ENCODE measurements around the gene KLHL29. TPM values are rescaled to one million over a fixed set of nuclear protein-coding genes. Genes with fewer than 3 reads are reported as not detected.

Gene KLHL29
- total and polyA plus RNA-seq, 2 experiments from 2014 or later, result 1.5 to 6.5 TPM

DNA sequence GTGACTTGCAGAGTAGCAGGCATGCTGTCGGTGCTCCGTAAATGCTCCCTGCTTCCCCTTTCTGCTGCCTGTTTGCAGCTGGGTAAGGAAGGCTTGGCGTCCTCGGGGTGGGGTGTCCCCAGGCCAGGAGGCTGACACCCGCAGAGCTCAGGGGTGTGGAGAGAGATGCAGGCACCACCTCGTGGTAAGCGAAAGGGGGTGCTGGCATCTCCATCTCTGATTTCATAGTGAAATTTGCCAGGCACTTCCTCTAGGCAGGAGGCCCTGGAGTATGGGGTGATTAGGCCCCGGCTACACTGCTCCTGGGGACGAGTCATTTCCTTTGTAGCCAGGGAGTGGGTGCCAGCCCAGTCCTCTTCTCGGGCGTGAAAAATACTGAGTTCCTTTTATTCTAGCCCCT, 160.4 kb downstream of the KLHL29 start (continued):
- TF ChIP-seq, protein P1, sequence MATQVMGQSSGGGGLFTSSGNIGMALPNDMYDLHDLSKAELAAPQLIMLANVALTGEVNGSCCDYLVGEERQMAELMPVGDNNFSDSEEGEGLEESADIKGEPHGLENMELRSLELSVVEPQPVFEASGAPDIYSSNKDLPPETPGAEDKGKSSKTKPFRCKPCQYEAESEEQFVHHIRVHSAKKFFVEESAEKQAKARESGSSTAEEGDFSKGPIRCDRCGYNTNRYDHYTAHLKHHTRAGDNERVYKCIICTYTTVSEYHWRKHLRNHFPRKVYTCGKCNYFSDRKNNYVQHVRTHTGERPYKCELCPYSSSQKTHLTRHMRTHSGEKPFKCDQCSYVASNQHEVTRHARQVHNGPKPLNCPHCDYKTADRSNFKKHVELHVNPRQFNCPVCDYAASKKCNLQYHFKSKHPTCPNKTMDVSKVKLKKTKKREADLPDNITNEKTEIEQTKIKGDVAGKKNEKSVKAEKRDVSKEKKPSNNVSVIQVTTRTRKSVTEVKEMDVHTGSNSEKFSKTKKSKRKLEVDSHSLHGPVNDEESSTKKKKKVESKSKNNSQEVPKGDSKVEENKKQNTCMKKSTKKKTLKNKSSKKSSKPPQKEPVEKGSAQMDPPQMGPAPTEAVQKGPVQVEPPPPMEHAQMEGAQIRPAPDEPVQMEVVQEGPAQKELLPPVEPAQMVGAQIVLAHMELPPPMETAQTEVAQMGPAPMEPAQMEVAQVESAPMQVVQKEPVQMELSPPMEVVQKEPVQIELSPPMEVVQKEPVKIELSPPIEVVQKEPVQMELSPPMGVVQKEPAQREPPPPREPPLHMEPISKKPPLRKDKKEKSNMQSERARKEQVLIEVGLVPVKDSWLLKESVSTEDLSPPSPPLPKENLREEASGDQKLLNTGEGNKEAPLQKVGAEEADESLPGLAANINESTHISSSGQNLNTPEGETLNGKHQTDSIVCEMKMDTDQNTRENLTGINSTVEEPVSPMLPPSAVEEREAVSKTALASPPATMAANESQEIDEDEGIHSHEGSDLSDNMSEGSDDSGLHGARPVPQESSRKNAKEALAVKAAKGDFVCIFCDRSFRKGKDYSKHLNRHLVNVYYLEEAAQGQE (IDR thresholded peaks at IDR 0.05; ENCODE audit: unreplicated experiment), result no peak
- TF ChIP-seq, protein P2, sequence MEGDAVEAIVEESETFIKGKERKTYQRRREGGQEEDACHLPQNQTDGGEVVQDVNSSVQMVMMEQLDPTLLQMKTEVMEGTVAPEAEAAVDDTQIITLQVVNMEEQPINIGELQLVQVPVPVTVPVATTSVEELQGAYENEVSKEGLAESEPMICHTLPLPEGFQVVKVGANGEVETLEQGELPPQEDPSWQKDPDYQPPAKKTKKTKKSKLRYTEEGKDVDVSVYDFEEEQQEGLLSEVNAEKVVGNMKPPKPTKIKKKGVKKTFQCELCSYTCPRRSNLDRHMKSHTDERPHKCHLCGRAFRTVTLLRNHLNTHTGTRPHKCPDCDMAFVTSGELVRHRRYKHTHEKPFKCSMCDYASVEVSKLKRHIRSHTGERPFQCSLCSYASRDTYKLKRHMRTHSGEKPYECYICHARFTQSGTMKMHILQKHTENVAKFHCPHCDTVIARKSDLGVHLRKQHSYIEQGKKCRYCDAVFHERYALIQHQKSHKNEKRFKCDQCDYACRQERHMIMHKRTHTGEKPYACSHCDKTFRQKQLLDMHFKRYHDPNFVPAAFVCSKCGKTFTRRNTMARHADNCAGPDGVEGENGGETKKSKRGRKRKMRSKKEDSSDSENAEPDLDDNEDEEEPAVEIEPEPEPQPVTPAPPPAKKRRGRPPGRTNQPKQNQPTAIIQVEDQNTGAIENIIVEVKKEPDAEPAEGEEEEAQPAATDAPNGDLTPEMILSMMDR (conservative IDR thresholded peaks at IDR 0.05; ENCODE audit: low read depth in 2 of 2), result no peak
- TF ChIP-seq POLR2AphosphoS5 (IDR thresholded peaks at IDR 0.05; ENCODE audit: low read depth) (no peak), STAT1 (IDR thresholded peaks at IDR 0.05; ENCODE audit: unreplicated experiment) (no peak), EZH2 (IDR thresholded peaks at IDR 0.05; ENCODE audit: low read depth, unreplicated experiment) (no peak), NANOG (IDR thresholded peaks at IDR 0.05; ENCODE audit: borderline replicate concordance) (no peak), ZNF114 (CRISPR knock-in tag; IDR thresholded peaks at IDR 0.05) (no peak), EZH2phosphoT487 (IDR thresholded peaks at IDR 0.05; ENCODE audit: unreplicated experiment) (no peak), JUNB (IDR thresholded peaks at IDR 0.05; ENCODE audit: unreplicated experiment) (no peak)
- TF ChIP-seq, protein P3, sequence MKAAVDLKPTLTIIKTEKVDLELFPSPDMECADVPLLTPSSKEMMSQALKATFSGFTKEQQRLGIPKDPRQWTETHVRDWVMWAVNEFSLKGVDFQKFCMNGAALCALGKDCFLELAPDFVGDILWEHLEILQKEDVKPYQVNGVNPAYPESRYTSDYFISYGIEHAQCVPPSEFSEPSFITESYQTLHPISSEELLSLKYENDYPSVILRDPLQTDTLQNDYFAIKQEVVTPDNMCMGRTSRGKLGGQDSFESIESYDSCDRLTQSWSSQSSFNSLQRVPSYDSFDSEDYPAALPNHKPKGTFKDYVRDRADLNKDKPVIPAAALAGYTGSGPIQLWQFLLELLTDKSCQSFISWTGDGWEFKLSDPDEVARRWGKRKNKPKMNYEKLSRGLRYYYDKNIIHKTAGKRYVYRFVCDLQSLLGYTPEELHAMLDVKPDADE (IDR thresholded peaks at IDR 0.05), result no peak

DNA sequence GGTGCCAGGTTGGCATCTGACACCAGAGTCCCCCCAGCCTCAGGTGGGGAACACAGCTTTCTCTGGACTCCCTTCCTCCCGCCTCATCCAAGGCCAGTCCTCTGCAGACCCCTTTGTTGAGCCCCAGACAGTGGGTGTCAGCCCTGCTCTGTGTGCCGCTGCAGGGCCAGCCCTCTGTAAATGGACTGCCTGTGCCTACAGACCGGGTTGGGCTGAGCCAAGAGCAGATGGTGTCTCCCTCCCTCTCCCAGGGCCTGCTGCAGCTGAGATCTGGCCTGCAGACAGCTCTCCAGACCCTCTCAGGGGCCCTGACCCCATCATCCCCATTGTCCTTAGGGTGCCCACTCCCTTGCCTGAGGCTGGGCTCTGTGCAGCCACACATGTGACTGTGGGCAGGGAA, 160.8 kb downstream of the KLHL29 start:
- Histone ChIP-seq H3F3A (replicated peaks; ENCODE audit: low read depth) (no peaks in the 10 kb centered on the region), H3K4me2 (no peak overlapping the region), H3K4me3 (no peak overlapping the region), H3K36me3 (ENCODE audit: insufficient read depth) (no peaks in the 10 kb centered on the region), H2AFZ (no peak overlapping the region), H3K27ac (ENCODE audit: low read depth) (no peak overlapping the region), H3K79me2 (replicated peaks; ENCODE audit: insufficient read depth) (no peaks in the 10 kb centered on the region), H3K27me3 (ENCODE audit: insufficient read depth) (no peaks in the 10 kb centered on the region), H3K9me2 (ENCODE audit: insufficient read depth) (peaks cover under 1% of the 10 kb centered on the region; the same call in 1 of the 2 replicates), H3K4me1 (ENCODE audit: insufficient read depth) (no peaks in the 10 kb centered on the region), H4K20me1 (replicated peaks; ENCODE audit: insufficient read depth) (no peaks in the 10 kb centered on the region; the same call in 1 of the 2 replicates)
- Mint-ChIP-seq H3K4me3 (no peak overlapping the region), H3K36me3 (ENCODE audit: low read depth) (no peaks in the 10 kb centered on the region; the same call in 2 of the 3 replicates), H3K27ac (no peak overlapping the region), H3K27me3 (ENCODE audit: insufficient read depth, low read depth, poor library complexity) (peaks cover 15% of the 10 kb centered on the region), H3K4me1 (peaks cover 17% of the 10 kb centered on the region), H3K9me3 (no peaks in the 10 kb centered on the region; the same call in 2 of the 3 replicates)
- DNase-seq (ENCODE audit: low spot score) (no peak), ATAC-seq (no peak)
- TF ChIP-seq EZH2phosphoT487 (IDR thresholded peaks at IDR 0.05; ENCODE audit: unreplicated experiment) (no peak), EZH2 (IDR thresholded peaks at IDR 0.05; ENCODE audit: low read depth, unreplicated experiment) (no peak), JUNB (IDR thresholded peaks at IDR 0.05; ENCODE audit: unreplicated experiment) (no peak), ZNF114 (CRISPR knock-in tag; IDR thresholded peaks at IDR 0.05) (no peak), STAT1 (IDR thresholded peaks at IDR 0.05; ENCODE audit: unreplicated experiment) (no peak)
- TF ChIP-seq, protein P2 (conservative IDR thresholded peaks at IDR 0.05; ENCODE audit: low read depth in 2 of 2), result no peak
